NCI-H2081 (cell line): Measurements from ENCODE around the gene LMTK3.

Source experiments
- DNase-seq, 2 experiments: peaks; one replicate each; lab custom pipeline; 2025; lab: John Stamatoyannopoulos, UW

Gene LMTK3

GRCh38 chr19:48469934-48470680, 41.5 kb downstream of the LMTK3 start:
- no peak for DNase-seq

- peak; percentile 79 to 83 for DNase-seq
Observed at GRCh38 chr19:48469289-48469881, 42.2 kb downstream of the LMTK3 start, which contains the start of gene CYTH2. TSS of gene CYTH2 (plus strand) at chr19:48469369. CDS start at chr19:48469508, 139 bp downstream.

- DNase-seq, result peak; percentile 100
Observed at GRCh38 chr19:48468772-48469288, 42.8 kb downstream of the LMTK3 start.

GRCh38 chr19:48466561-48467325, 44.9 kb downstream of the LMTK3 start:
- no peak for DNase-seq

GRCh38 chr19:48465215-48465614, 46.4 kb downstream of the LMTK3 start:
- no peak for DNase-seq

- no peak for DNase-seq
Observed at GRCh38 chr19:48461982-48462655, 49.5 kb downstream of the LMTK3 start.

GRCh38 chr19:48461651-48461981, 50.0 kb downstream of the LMTK3 start:
- DNase-seq, result no peak

GRCh38 chr19:48458016-48458415, 53.6 kb downstream of the LMTK3 start:
- DNase-seq, result no peak

- no peak for DNase-seq
Observed at GRCh38 chr19:48456864-48457263, 54.8 kb downstream of the LMTK3 start.

GRCh38 chr19:48455908-48456562, 55.6 kb downstream of the LMTK3 start:
- DNase-seq, result no peak

GRCh38 chr19:48455171-48455907, 56.3 kb downstream of the LMTK3 start, which contains the start of gene KCNJ14:
TSS of gene KCNJ14 (plus strand) at chr19:48455574. CDS start at chr19:48461725, 6,151 bp downstream.
- no peak for DNase-seq

- no peak for DNase-seq
Observed at GRCh38 chr19:48454150-48454730, 57.4 kb downstream of the LMTK3 start.

- no peak for DNase-seq
Observed at GRCh38 chr19:48452289-48453190, 59.1 kb downstream of the LMTK3 start.

GRCh38 chr19:48451624-48452023, 60.0 kb downstream of the LMTK3 start:
- no peak for DNase-seq

GRCh38 chr19:48450863-48451262, 60.8 kb downstream of the LMTK3 start:
- no peak for DNase-seq

- DNase-seq, result no peak
Observed at GRCh38 chr19:48450441-48450840, 61.2 kb downstream of the LMTK3 start.

GRCh38 chr19:48448563-48448962, 63.1 kb downstream of the LMTK3 start:
- DNase-seq, result no peak

GRCh38 chr19:48446579-48446978, 65.1 kb downstream of the LMTK3 start:
- DNase-seq, result no peak
